Left hindlimb (tissue), 1 donor: Measurements from ENCODE around the gene RAB8A.

Experiments used
- DNase-seq: peaks from one replicate; pipeline ENCODE4 v3.0.0-alpha.2; 2018

Gene RAB8A

DNA sequence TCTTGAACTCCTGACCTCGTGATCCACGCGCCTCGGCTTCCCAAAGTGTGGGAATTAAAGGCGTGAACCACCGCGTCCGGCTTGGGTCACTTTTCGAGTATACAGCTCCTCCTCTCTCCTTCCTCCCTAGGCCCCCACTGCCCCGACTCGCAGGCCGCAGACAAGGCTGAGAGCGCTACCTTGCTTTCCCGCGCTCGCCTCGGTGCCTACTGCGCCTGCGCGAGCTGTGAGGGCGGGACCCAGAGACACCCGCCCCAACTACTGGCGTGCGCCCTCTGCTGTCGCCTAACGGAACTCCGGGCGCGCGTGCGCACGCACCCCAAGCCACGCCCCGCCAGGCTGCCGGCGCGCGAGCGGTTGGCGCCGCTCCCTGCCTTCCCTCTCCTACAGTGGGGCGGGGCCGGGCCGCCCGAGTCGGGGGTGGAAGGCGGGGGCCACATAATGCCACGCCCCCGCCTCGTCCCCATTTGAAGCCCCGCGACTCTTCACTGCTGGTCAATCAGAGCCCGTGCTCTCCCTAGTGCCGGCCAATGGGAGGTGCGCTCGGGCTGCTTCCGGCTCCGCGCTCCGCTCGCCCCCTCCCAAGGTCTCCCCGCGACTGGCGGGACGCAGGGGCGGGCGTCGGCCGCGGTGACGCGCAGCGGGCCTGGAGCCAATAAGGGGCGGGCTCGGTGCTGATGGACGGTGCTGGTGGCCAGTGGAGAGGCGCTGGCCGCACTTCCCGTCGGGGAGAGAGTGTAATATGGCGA, at the start of gene RAB8A:
RAB8A (plus strand) TSS at position 730 of the 749 bp plus-strand sequence; CDS start at position 743, 13 bp downstream.
- peak; percentile 100 for DNase-seq

DNA sequence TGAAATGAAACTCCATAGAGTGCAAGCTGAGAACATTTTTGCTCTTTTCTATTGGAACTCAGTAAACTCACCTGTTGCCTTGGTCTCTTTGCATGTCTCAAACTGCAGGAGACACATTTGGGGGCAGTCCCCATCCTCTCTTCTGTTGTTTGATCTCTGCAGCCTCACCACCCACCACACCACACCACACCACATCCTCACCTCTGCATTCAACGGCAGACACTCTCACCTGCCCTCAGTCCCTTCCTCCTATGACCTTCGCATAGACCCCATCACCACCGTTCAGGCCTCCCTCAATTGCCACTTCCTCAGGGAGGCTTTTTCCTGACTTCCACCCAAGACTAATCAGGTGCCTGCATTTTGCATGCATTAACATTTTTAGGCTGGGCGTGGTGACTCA, 49.7 kb upstream of the RAB8A start:
- no peak for DNase-seq

DNA sequence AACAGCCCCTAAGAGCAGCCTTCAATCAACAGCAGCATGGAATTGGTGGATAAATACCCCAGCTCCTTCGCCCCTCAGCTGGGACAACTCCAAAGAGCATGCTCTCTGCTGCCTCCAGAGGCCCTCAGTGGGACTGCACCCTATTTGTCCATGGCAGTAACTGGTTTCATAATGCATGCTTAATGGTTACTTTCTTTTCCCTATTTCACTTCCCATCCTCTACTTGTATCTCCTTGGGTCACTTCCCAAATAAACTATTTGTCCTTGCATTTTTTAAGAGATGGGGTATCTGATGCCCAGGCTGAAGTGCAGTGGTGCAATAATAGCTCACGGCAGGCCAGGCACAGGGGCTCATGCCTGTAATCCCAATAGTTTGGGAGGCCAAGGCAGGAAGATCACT, 48.9 kb upstream of the RAB8A start:
- DNase-seq, result peak; percentile 22

DNA sequence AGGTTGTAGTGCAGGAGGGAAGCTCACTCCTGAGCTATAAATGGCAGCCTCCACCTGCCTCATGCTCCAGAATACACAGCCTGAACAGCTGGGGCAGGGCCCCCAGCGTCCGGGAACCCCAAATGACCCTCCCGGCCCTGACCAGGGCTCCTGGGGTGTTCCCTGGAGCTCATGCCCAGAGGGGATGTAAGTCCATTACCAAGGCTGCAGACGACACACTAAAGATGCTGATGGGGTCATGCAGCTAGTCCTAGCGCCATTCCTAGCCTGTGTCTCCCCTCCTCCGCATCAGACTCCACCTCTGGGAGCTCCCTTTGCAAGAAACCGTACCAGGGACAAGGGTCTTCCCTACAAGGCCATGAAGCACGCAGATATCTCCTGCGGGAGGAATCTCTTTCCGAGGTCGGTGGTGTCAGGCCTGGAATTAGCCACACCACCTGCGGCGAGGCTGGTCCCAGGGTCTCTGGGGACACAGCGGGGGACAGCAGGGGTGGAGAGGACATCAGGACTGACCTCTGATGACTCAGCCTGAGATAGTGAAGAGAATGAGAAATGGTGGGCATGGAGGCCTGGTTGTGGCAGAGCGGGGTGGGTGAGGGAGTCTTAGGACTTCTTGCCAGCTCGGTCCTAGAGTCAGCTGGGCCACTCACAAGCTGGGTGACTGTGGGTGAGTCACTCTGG, 47.3 kb upstream of the RAB8A start:
- peak; percentile 24 for DNase-seq

DNA sequence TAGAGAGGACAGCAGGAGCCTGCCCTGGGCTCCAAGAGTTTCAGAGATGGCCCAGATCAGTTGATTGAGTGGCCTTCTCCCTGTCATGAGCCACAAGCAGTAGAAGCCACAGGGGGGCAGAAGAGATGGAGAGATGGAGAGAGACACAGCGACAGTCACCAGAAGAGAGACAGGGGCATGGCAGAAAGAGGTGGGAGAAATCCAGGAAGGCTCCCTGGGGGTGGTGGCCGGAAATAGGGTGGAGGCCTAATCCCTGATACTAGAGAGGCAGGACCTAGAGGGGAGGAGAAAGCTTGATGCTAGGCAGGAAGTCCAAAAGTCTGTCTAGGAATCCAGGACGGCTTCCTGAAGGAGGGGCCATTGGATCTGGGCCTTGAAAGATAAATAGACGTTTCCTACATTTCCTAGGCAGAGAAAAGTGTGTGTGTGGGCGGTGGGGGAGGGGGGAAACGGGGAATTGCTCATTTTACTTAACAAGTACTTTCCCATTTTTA, 45.0 kb upstream of the RAB8A start:
- no peak for DNase-seq

DNA sequence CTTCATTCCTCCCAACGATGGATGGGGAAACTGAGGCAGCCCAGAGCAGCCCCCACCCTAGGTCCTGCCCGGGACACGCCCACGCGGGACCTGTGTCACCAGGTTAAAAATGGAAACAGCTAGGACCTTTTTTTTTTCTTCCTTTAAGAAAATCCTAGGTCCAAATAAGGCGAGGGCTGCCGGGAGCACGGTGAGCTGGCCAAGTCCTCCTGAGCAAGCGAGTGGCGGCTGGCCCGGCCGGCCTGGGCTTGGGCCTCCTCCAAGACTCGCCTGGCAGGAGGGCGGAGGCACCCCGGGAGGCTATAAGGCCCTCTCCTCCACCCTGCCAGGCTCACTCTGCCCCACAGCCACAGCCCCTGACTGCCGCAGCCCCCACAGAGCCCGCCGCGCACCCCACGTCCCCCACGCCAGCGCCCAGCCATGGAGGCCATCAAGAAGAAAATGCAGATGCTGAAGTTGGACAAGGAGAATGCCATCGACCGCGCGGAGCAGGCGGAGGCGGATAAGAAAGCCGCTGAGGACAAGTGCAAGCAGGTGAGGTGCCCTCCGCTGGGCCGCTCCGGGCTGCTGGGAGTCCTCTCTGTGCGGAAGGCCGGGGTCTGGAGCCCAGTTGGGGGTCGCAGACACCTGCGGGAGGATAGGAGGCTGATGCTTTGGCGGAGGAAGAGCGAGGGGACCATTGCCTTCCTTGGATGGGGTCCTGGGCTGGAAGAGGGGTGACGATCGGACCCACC, 44.3 kb upstream of the RAB8A start:
- DNase-seq, result peak; percentile 27

DNA sequence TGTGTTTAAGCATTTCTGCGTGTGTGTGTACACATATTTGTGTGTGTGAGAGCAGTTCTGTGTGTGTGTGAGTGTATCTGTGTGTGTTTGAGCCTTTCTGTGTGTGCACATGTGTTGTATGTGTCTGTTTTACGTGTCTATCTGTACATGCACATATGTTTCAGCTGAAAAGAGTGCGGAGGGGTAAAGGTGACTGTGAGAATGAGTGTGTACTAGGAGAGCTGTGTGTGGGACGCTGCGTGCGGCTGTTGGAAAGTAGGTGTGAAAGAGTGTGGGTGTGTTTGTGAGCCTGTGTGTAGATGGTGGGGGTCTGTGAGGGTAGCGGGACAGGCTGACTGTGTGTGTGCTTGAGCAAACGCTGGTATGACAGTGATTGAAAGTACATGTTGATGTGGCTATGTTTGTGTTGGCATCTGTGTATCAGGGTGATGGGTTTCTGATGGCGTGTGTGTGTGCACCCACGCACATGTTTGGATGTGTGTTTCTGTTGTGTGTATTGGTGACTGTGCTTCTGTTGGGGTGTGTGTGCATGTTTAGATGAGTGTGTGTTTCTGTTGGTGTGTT, 42.9 kb upstream of the RAB8A start:
- DNase-seq, result peak; percentile 17

DNA sequence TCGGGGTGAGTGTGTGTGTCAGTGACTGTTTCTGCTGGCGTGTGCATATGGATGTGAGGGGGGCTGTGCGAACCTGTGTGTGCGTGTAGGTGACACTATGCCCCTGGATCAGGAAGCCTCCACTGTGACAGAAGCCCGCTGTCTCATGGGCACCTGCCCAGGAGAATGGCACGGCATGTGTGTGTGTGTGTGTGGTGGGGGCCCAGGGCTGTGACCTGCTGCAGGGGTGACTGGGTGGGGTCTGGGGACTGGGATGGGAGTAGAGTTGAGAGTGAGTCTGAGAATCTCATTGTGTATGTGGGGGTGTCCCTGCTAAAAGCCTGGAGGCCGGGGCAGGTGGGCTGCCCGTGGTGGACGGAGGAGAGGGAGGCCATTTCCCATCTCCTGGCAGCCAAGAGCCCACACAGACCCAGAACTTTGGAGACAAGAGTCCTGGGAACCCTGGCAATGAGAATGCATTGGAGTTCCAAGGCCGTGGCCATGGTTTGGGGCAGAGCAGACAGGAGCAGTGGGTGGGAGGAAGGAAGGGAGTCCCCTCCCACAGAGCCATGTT, 41.8 kb upstream of the RAB8A start:
- peak; percentile 13 for DNase-seq

DNA sequence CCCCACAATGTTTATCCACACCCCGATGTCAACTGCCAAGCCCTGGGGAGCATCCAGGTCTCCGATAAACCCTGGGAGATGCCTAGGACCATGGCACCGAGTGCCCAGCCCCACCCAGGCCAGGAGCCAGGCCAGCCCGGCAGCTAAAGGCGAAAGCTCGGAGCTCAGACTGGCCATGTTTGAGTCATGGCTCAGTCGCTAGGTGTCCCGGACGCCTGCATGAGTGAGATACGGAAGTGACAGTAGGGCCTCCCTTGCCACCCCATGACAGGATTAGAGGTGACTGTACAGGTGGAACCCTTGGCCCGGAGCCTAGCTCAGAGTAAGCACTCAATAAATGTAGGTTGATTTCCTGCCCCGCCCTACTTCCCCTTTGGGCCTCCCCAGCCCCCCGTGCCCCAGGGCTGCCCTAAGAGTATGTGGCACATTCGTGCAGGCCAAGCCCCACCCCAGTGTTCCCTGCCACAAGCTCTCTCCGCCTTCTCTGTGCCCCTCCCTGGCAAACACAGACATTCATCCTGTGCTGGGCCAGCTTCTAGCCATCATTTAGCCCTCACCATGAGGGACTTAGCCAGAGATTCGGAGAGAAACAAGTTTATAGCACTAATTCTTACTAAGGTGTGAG, 41.2 kb upstream of the RAB8A start:
- peak; percentile 57 for DNase-seq

DNA sequence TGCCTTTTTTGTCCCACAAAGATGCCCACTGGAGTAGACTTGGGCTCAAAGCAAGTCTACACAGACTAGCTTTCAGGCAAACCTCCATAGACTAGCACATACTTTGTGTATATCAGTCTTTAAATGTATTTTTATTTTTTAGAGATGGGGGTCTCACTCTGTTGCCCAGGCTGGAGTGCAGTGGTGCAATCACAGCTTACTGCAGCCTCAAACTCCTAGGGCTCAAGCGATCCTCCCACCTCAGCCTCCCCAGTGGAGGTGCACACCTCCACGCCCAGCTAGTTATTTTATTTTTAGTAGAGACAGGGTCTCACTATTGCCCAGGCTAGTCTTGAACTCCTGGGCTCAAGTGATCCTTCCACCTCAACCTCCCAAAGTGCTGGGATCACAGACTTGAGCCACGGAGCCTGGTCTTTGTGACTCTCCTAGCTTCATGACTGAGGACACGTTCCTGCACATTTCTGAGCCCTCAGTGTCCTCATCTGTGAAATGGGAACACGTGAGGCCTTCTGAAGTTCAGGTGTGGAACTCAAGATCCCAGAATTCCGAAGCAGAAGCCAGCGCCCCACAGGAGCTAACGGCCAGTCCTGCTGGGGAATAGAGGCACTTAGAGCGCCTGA, 40.5 kb upstream of the RAB8A start:
- peak; percentile 6 for DNase-seq

DNA sequence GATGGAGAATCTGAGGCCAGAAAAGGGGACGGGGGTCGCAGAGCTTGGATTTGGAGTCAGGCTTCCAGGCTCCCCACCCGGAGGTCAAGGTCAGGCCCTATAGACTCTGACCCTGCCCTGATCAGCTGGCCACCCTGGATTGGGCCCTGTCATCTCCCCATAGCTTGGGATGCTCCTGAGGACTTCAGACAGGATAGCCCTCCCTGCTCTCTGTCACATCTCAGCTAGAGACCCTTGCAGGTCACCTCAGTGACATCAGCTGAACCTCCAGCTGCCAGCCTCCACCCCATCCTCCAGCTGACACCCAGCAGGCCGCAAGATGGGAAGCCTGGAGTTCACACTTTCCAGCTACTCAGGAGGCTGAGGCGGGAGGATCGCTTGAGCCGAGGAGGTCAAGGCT, 38.2 kb upstream of the RAB8A start:
- DNase-seq, result peak; percentile 10

DNA sequence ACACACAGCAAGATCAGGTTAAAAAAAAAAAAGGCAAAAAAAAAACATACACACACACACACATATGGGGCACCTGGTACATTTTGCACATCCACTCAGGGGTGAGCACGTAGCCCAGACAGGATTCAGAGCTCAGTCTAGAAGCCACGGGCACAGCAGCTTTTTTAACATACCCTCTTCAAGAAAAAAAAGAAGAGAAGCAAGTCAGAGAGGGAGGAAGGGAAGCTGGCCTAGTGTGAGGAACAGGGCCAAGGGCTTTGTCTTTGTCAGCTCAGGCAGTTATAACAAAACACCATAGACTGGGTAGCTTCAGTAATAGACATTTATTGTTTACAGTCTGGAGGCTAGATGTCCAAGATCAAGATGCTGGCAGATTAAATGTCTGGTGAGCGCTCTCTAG, 37.7 kb upstream of the RAB8A start:
- peak; percentile 22 for DNase-seq

DNA sequence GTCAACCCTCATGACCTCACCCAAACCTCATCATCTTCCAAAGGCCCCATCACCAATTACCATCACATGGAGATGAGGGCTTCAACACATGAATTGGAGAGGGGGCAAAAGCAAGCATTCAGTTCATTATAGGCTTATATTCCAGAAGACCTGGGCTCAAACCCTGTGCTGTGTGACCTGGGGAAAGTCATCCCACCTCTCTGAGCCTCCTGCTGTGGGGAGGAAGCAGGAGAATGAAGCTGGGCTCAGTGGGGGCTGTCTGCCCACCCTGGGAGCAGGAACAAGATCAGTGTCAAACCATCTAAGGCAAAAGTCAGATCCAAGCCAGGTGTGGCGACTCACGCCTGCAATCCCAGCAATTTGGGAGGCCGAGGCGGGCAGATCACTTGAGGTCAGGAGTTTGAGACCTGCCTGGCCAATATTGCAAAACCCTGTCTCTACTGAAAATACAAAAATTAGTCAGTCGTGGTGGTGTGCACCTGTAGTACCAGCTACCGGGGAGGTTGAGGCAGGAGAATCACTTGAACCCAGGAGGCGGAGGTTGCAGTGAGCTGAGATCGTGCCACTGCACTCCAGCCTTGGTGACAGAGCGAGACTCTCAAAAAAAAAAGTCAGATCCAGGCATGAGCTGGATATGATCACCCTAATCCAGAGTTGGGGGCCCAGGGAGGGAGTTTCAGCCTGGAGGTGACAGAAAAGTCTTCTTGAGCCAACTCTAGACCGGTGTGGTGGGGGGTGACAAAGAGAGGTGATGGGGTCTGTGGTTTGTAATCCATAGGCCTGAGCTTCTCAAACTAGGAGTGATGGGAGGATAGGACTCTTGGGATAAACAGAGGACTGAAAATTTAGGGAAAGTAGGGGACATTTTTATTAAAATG, 37.0 kb upstream of the RAB8A start:
- peak; percentile 27 for DNase-seq

DNA sequence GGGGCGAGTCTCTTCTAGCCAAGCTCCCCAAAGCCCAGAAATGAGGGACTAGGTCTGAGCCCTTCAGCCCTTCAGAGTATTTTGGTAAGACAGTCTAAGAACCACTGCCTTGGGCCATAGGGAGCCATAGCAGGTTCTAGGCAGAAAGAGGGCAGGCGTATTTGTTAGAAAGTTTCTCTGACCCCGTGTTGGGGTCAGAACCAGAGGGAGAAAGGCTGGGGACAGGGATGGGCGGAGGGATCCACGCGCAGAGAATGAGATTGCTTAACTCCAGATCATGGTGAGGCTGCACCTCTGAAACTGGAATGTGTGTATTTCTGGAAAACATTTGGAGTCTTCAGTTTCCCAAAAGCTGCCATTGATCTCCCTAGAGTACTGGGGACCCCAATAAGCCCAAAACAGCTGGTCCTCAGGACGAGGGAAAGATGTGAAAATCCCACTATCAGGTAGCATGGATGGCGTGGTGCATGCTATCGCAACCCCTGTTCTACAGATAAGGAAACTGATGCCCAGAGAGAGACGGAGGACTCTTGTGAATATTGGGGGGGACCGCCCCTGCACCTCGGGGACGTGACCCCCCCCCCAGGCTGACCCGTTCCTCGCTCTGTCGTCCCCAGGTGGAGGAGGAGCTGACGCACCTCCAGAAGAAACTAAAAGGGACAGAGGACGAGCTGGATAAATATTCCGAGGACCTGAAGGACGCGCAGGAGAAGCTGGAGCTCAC, 36.1 kb upstream of the RAB8A start:
- DNase-seq, result peak; percentile 32

DNA sequence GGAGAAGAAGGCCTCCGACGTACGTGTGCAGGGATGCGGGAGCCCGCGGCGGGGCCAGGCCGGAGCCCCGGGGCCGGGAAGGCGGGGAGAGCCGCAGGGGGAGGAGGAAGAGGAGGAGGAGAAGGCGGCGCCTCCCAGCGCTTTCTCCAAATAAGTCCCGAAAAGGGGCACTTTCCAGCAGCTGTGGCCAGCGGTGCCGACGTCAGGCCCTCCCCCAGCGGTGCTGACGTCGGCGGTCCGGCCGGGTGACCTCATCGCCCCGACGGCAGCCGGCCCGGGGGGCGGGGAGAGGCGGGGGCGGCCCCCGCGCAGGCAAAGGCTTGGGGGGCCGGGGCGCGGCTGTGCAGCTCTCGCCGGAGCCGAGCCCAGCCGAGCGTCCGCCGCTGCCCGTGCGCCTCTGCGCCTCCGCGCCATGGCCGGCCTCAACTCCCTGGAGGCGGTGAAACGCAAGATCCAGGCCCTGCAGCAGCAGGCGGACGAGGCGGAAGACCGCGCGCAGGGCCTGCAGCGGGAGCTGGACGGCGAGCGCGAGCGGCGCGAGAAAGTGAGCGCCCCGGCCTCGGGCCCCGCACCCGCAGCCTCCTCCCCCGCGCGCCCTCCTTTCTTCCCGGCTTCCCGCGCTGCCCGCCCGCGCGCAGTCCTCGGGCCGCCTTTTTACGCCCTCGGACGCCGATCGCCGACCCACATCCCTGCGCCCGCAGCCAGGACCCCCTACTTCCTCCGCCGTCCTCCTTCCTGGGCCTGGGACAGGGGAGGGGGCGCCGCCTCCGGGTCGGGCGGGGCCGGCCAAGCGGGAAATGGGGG, 35.3 kb upstream of the RAB8A start, which contains the start of gene TPM4:
TPM4 (plus strand) TSS at position 342 of the 804 bp plus-strand sequence; CDS start at position 413, 71 bp downstream.
- peak; percentile 96 for DNase-seq

DNA sequence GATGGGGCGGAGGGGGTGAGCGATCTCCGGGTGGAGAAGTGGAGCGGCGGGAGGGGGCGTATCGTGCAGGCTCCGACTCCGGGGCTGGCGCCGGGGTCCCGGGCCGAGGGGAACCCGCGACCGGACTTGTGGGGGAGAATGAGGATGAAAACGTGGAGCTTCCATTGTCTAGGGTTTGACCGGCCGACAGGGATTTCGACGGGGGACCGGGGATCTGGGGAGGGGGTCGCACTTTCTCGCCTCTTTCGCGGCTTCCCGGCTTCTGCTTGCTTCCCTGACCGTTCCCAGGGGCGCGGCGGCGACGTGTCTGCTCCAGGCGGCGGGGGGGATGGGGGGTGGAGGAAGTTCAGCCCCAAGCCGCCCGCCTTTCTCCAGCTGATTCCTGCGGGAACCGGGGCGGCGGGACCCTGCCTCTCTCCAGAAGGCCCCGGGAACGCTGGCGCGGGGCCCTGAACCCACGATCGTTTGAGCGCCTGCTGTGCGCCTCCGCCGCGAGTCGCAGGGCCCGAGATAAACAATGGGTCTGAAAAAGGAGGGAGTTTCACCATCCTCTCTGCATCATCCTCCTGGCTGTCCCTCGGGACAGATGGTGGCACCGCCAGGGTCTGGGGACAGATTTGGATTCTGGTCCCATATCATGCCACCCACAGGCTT, 34.6 kb upstream of the RAB8A start:
- peak; percentile 73 for DNase-seq

DNA sequence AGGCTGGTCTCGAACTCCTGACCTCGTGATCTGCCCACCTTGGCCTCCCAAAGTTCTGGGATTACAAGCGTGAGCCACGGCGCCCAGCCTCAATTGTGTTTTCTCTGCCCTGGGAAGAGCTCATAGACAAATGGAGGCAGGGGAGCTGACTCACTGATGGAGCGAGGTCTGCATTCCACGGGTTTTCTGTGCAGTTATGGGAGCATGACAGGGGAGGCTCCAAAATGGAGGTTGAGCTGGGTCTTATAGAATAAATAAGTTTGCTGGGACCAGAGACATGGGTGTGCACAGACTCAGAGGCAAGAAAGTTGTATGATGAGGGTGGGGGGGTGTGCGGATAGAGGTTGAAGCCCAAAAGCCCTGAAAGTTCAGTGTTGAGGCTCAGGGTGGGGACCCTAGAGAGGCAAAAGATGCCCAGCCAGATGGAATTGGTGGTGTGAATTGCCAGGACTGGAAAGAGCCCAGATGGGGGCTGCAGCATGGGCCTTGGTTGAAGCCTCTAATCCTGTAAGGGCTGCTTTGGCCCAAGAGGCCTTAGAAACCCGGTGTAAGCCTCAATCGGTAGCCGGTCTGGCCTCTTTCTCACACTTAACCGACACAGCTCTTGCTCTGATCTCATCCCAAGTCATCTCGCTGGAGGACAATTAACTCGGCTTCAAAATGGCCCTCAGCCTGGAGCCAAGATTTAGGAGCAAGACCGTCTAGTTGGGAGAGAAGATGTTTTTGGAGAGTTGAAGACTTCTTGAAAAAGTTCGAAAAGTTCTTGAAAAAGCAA, 33.5 kb upstream of the RAB8A start:
- DNase-seq, result peak; percentile 83
